Measurements from ENCODE around the gene IFIT1.

DNA sequence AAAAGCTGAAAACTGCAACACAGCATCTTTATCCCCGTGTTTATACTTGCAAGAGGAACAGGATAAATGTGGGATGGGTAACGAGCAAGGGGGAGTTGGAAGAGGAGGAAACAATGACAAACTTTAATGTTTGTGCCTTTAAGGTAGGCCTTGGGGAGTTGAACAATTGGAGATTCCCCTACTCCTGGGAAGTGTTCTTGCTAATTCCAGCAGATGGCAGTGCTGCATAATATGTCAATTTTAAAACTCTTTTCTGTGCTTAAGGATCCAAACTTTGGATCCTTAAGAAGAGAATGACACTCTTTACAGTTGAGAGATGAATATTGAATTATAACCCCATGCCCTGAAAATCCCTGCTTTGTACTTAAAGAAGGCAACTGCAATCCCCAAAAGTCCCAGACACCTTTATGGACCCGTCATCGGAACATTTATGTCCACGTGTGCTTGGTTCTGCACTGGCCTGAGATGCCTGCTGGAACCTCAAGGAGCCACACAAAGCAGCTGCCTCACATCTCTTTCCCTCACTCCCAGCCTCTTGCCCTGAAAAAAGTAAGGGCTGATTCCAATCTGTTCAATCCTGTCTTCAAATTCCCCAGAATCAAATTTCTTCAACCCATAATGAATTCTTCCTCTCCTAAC lies 33.9 kb downstream of the IFIT1 start:
- TF ChIP-seq, protein P1, sequence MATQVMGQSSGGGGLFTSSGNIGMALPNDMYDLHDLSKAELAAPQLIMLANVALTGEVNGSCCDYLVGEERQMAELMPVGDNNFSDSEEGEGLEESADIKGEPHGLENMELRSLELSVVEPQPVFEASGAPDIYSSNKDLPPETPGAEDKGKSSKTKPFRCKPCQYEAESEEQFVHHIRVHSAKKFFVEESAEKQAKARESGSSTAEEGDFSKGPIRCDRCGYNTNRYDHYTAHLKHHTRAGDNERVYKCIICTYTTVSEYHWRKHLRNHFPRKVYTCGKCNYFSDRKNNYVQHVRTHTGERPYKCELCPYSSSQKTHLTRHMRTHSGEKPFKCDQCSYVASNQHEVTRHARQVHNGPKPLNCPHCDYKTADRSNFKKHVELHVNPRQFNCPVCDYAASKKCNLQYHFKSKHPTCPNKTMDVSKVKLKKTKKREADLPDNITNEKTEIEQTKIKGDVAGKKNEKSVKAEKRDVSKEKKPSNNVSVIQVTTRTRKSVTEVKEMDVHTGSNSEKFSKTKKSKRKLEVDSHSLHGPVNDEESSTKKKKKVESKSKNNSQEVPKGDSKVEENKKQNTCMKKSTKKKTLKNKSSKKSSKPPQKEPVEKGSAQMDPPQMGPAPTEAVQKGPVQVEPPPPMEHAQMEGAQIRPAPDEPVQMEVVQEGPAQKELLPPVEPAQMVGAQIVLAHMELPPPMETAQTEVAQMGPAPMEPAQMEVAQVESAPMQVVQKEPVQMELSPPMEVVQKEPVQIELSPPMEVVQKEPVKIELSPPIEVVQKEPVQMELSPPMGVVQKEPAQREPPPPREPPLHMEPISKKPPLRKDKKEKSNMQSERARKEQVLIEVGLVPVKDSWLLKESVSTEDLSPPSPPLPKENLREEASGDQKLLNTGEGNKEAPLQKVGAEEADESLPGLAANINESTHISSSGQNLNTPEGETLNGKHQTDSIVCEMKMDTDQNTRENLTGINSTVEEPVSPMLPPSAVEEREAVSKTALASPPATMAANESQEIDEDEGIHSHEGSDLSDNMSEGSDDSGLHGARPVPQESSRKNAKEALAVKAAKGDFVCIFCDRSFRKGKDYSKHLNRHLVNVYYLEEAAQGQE (IDR thresholded peaks at IDR 0.05; ENCODE audit: borderline replicate concordance), result no peak
- TF ChIP-seq CTCF (IDR thresholded peaks at IDR 0.05; ENCODE audit: poor library complexity, severe bottlenecking) (peak; percentile 89), POLR2AphosphoS5 (IDR thresholded peaks at IDR 0.05) (no peak), TAF1 (IDR thresholded peaks at IDR 0.05; ENCODE audit: low read depth) (no peak), EP300 (conservative IDR thresholded peaks at IDR 0.05; ENCODE audit: poor library complexity, severe bottlenecking) (no peak), RAD21 (conservative IDR thresholded peaks at IDR 0.05) (peak; percentile 90)

Data from neural cell (in vitro differentiated cells).